HFFc6 (cell line): ENCODE measurements around the gene FHIT. TPM values are rescaled to one million over a fixed set of nuclear protein-coding genes. Genes with fewer than 3 reads are reported as not detected.

Experiments used
- DNase-seq: peaks from one replicate; pipeline ENCODE4 v3.0.0-alpha.2; 2018
- H3K27ac Mint-ChIP-seq: 2 replicates; pipeline ENCODE4 v1.8.0; 2020; ENCODE audit warnings: mild to moderate bottlenecking, mixed read lengths
- H3K27me3 Mint-ChIP-seq: 2 replicates; pipeline ENCODE4 v1.8.0; 2021; ENCODE audit warnings: mild to moderate bottlenecking, moderate library complexity, mixed read lengths; ENCODE audit not compliant: insufficient read depth
- H3K36me3 Mint-ChIP-seq: 2 replicates; pipeline ENCODE4 v1.8.0; 2021; ENCODE audit warnings: low read depth, mixed read lengths
- H3K4me1 Mint-ChIP-seq: 2 replicates; pipeline ENCODE4 v1.8.0; 2020; ENCODE audit warnings: low read depth, mixed read lengths
- H3K4me3 Mint-ChIP-seq: 2 replicates; pipeline ENCODE4 v1.8.0; 2020; ENCODE audit warnings: mild to moderate bottlenecking, moderate library complexity, mixed read lengths
- H3K9me3 Mint-ChIP-seq: 2 replicates; pipeline ENCODE4 v1.8.0; 2020; ENCODE audit warnings: mild to moderate bottlenecking, mixed read lengths
- CTCF ChIP-seq: fragments of 200-600 bp; sonication (generic); IDR thresholded peaks from 2 replicates; pipeline ENCODE4 v1.5.0; 2021; ENCODE audit warnings: antibody characterized with exemption, mild to moderate bottlenecking
- total RNA-seq, 6 experiments: library from RNA; stranded (reverse); fragmentation: NEBNext Ultra II Directional; extraction: Animal tissue kit (Norgen Biotek cat#: 25700); gene quantifications; 2 replicates in 1 of 6; 3 replicates in 5 of 6; pipeline ENCODE4 v1.2.3, GENCODE V29; 2021

FHIT gene
- total RNA-seq, 6 experiments from 2014 or later: 0.33 to 0.38 TPM; not detected in 4

- DNase-seq: no peak
- no peak for TF ChIP-seq CTCF
- no peaks in the 10 kb centered on the region for H3K36me3 Mint-ChIP-seq
- H3K4me1 Mint-ChIP-seq: no peaks in the 10 kb centered on the region
- H3K4me3 Mint-ChIP-seq: no peak overlapping the region
- H3K27ac Mint-ChIP-seq: no peak overlapping the region
- no peaks in the 10 kb centered on the region for H3K27me3 Mint-ChIP-seq
- H3K9me3 Mint-ChIP-seq: peaks cover 19% of the 10 kb centered on the region
These were observed 1053.0 kb downstream of the FHIT start for GRCh38 chr3:60198179-60198720.

- H3K36me3 Mint-ChIP-seq: no peaks in the 10 kb centered on the region
- no peaks in the 10 kb centered on the region for H3K4me1 Mint-ChIP-seq
- no peak overlapping the region for H3K27ac Mint-ChIP-seq
- TF ChIP-seq CTCF: no peak
- DNase-seq: no peak
- no peak overlapping the region for H3K4me3 Mint-ChIP-seq
- H3K9me3 Mint-ChIP-seq: peaks cover 24% of the 10 kb centered on the region
- H3K27me3 Mint-ChIP-seq: no peaks in the 10 kb centered on the region
These were observed 1058.7 kb downstream of the FHIT start for GRCh38 chr3:60192297-60193114.

GRCh38 chr3:60190073-60190472, 1061.2 kb downstream of the FHIT start:
- no peak overlapping the region for H3K27ac Mint-ChIP-seq
- H3K4me1 Mint-ChIP-seq: no peaks in the 10 kb centered on the region
- no peaks in the 10 kb centered on the region for H3K36me3 Mint-ChIP-seq
- H3K9me3 Mint-ChIP-seq: peaks cover 34% of the 10 kb centered on the region
- no peak overlapping the region for H3K4me3 Mint-ChIP-seq
- no peak for DNase-seq
- H3K27me3 Mint-ChIP-seq: no peaks in the 10 kb centered on the region
- no peak for TF ChIP-seq CTCF

GRCh38 chr3:60189304-60189703, 1061.9 kb downstream of the FHIT start:
- DNase-seq: no peak
- Mint-ChIP-seq H3K27me3 (no peaks in the 10 kb centered on the region), H3K9me3 (peaks cover 34% of the 10 kb centered on the region), H3K4me3 (no peak overlapping the region), H3K36me3 (no peaks in the 10 kb centered on the region), H3K27ac (no peak overlapping the region), H3K4me1 (no peaks in the 10 kb centered on the region)
- TF ChIP-seq CTCF: no peak

- H3K4me3 Mint-ChIP-seq: no peak overlapping the region
- no peaks in the 10 kb centered on the region for H3K36me3 Mint-ChIP-seq
- no peak overlapping the region for H3K27ac Mint-ChIP-seq
- DNase-seq: no peak
- no peaks in the 10 kb centered on the region for H3K4me1 Mint-ChIP-seq
- no peak for TF ChIP-seq CTCF
- H3K27me3 Mint-ChIP-seq: no peaks in the 10 kb centered on the region
- peaks cover 34% of the 10 kb centered on the region for H3K9me3 Mint-ChIP-seq
These were observed 1062.4 kb downstream of the FHIT start for GRCh38 chr3:60188803-60189202.
